Peyer's patch (tissue), 4 donors: ENCODE measurements around the gene KRT24. TPM values are rescaled to one million over a fixed set of nuclear protein-coding genes. Genes with fewer than 3 reads are reported as not detected.

Experiments used
- DNase-seq, 3 donors: peaks; one replicate each; pipeline ENCODE4 v3.0.0-alpha.2; 2017 to 2019
- H3K27ac ChIP-seq, 4 donors: fragments of 200-600 bp; sonication (generic); one replicate each; pipeline ENCODE4 v1.5.1; 2016 to 2019
- H3K27me3 ChIP-seq, 2 donors: fragments of 200-600 bp; sonication (generic); one replicate each; pipeline ENCODE4 v1.5.1; 2019
- H3K36me3 ChIP-seq, 3 donors: fragments of 200-600 bp; sonication (generic); one replicate each; pipeline ENCODE4 v1.5.1; 2016 to 2019
- H3K4me1 ChIP-seq, 4 donors: fragments of 200-600 bp; sonication (generic); one replicate each; pipeline ENCODE4 v1.5.1; 2016 to 2019
- H3K4me3 ChIP-seq, 4 donors: fragments of 200-600 bp; sonication (generic); 1 replicate in 3 of 4; 2 replicates in 1 of 4; pipeline ENCODE4 v1.5.1; 2016 to 2019; ENCODE audit warnings: mild to moderate bottlenecking in 1 of 4
- H3K9me3 ChIP-seq, 4 donors: fragments of 200-600 bp; sonication (generic); one replicate each; pipeline ENCODE4 v1.5.1; 2016 to 2019; ENCODE audit warnings: mild to moderate bottlenecking in 1 of 4
- POLR2A ChIP-seq, 2 donors: fragments of 450-650 bp; IDR thresholded peaks; one replicate each; pipeline ENCODE4 v1.5.1; 2017; ENCODE audit warnings: antibody characterized with exemption in 2 of 2, mild to moderate bottlenecking in 2 of 2, moderate library complexity in 2 of 2
- total RNA-seq, 4 donors: library from RNA; depleted of rRNA; stranded (reverse); fragments of >200 nt; gene quantifications; one replicate each; pipeline ENCODE4 v1.1.0, GENCODE V29; 2016
- TF ChIP-seq, protein P1 (sequence below), 6 experiments: fragments of 450-650 bp in 4 of 6; fragments of 200-600 bp in 2 of 6; sonication (generic) in 1 of 6; IDR thresholded peaks; one replicate each; pipeline ENCODE4 v1.5.1; 2017 to 2019; ENCODE audit warnings: antibody characterized with exemption in 6 of 6, mild to moderate bottlenecking in 3 of 6, moderate library complexity in 1 of 6

KRT24 gene
- total RNA-seq, 4 donors from 2014 or later = 1.0 to 8.3 TPM; not detected in 2

DNA sequence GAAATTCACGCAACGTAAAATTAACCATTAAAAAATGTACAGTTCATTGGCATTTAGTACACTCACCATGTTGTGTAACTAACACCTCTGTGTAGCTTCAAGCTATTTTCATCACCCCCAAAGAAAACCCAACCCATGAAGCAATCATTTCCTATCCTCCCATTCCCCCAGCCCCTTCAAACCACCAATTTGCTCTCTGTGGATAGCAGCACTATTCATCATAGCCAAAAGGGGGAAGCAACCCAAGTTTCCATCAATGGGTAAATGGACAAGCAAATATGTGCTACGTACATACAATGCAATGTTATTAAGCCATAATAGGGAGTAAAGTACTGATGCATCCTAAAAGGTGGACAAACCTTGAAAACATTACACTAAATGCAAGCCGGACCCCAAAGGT, 27.6 kb downstream of the KRT24 start:
- no peak for DNase-seq
- no peaks in the 10 kb centered on the region for H3K4me1 ChIP-seq
- no peaks in the 10 kb centered on the region for H3K27me3 ChIP-seq
- no peaks in the 10 kb centered on the region for H3K9me3 ChIP-seq
- no peak overlapping the region for H3K27ac ChIP-seq
- H3K4me3 ChIP-seq = no peak overlapping the region
- no peaks in the 10 kb centered on the region for H3K36me3 ChIP-seq
- TF ChIP-seq, protein P1, sequence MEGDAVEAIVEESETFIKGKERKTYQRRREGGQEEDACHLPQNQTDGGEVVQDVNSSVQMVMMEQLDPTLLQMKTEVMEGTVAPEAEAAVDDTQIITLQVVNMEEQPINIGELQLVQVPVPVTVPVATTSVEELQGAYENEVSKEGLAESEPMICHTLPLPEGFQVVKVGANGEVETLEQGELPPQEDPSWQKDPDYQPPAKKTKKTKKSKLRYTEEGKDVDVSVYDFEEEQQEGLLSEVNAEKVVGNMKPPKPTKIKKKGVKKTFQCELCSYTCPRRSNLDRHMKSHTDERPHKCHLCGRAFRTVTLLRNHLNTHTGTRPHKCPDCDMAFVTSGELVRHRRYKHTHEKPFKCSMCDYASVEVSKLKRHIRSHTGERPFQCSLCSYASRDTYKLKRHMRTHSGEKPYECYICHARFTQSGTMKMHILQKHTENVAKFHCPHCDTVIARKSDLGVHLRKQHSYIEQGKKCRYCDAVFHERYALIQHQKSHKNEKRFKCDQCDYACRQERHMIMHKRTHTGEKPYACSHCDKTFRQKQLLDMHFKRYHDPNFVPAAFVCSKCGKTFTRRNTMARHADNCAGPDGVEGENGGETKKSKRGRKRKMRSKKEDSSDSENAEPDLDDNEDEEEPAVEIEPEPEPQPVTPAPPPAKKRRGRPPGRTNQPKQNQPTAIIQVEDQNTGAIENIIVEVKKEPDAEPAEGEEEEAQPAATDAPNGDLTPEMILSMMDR (IDR thresholded peaks at IDR 0.05) = no peak
- no peak for TF ChIP-seq POLR2A (IDR thresholded peaks at IDR 0.05)

DNA sequence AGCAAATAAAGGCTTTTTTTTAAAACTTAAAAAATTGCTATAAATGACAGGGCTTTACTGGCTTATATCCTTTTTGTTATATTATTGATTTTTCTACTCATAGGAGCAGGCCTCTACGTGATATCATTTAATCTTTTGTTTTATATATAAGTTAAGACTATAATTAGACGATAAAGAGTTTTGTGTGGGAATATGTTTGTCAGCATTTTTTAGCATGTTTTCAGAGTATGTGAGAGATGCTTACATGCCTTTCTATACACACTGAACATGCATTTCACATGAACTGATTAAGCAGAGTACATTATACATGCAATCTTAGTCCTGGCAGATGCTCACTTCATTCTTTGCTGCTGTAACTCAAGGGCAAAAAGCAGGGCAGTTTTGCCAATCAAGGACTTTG, 30.9 kb downstream of the KRT24 start:
- Histone ChIP-seq H3K36me3 (no peaks in the 10 kb centered on the region), H3K4me1 (no peaks in the 10 kb centered on the region), H3K4me3 (no peak overlapping the region), H3K27ac (no peak overlapping the region), H3K9me3 (no peaks in the 10 kb centered on the region), H3K27me3 (no peaks in the 10 kb centered on the region)
- no peak for DNase-seq
- TF ChIP-seq, protein P1 (IDR thresholded peaks at IDR 0.05) = no peak
- no peak for TF ChIP-seq POLR2A (IDR thresholded peaks at IDR 0.05)

DNA sequence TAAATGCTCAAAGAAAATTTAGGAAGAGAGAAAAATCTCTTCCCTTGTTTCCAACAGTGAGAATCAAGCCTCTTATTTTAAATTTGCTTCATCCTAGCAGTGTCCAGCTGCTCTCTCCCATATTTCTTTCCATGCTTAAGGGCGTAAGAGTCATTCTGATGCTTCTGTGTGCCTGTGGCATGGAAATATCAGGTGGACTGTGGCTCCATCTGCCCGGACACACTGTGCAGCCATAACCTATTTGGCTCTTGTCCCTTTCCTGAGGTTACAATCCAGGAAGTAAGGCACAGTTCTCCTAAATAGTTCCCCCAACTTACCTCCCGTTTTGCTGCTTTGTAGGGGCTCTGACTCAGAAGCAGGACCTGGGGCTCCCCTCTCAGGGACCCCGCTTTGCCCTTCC, 32.3 kb downstream of the KRT24 start:
- H3K27me3 ChIP-seq = no peaks in the 10 kb centered on the region
- no peaks in the 10 kb centered on the region for H3K9me3 ChIP-seq
- H3K27ac ChIP-seq = no peak overlapping the region
- H3K4me3 ChIP-seq = no peak overlapping the region
- DNase-seq = no peak
- TF ChIP-seq POLR2A (IDR thresholded peaks at IDR 0.05) = no peak
- TF ChIP-seq, protein P1 (IDR thresholded peaks at IDR 0.05) = no peak
- H3K4me1 ChIP-seq = no peaks in the 10 kb centered on the region
- H3K36me3 ChIP-seq = no peaks in the 10 kb centered on the region

DNA sequence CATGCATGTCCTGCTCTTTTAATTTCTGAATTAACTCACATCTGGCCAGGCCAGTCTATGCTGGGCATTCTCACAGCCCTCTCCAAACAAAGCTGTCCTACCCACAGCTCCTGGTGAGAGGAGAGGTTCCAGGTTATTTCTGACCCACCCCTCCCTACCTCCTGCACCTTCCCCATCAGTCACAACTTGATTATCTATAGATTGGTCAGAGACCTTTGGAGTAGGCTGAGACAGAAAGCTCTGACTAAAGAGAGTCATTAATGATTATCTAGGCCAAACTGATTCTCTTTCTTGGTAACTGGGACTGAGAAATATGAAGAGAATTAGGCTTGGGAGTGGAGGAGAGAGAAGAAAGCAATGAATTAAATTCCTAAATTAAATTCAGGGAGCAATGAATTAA, 37.2 kb downstream of the KRT24 start:
- H3K9me3 ChIP-seq = no peaks in the 10 kb centered on the region
- no peaks in the 10 kb centered on the region for H3K36me3 ChIP-seq
- no peak overlapping the region for H3K4me3 ChIP-seq
- DNase-seq = no peak
- TF ChIP-seq POLR2A (IDR thresholded peaks at IDR 0.05) = no peak
- TF ChIP-seq, protein P1 (IDR thresholded peaks at IDR 0.05) = no peak
- H3K27ac ChIP-seq = peak overlapping the region in 2 of 4 donors; percentile 37 to 41
- H3K4me1 ChIP-seq = peaks cover 0 to 6% (median 0%) of the 10 kb centered on the region in 4 donors
- H3K27me3 ChIP-seq = no peaks in the 10 kb centered on the region

DNA sequence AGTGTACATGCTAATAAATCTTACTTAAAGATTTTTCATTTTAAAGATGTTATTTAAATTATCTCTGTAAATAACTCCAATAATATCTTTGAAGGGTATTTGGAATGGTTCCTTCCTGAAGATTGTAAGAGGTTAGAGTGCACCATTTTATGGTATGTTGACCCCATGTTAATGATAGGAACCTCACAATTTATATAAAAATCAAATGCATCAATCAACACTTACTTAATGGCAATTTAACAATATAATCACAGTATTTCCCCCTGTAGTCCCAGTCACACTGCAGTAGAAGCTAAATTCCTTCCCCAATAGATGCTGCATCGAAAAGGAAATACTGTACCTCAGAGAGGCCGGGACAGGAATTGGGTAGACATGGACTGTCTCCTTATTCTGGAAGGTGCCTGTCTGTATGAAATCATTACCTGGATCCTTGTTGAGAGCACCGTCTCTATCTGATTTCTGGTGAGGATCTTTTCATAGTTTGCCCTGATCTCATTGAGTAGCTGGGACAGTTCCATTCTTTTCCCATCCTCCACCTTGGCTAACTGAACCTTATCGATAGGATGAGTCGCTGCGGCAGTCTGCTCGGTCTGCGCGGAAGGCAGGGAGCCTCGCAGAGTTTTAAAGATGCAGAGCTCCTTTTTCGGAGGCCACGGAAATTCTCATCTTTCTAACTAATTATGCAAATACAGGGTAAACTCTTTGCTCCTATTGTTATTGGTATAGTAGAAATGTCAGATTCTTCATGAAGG, 38.8 kb downstream of the KRT24 start, which contains the start of gene KRT222:
KRT222 (minus strand) TSS at position 596 of the 752 bp plus-strand sequence; CDS start at position 518, 78 bp downstream.
- peaks cover 0 to 6% (median 0%) of the 10 kb centered on the region in 4 donors for H3K4me1 ChIP-seq
- TF ChIP-seq, protein P1 (IDR thresholded peaks at IDR 0.05) = no peak
- no peak for TF ChIP-seq POLR2A (IDR thresholded peaks at IDR 0.05)
- peak within 1 kb of the TSS in 2 of 4 donors; percentile 37 to 41 for H3K27ac ChIP-seq
- H3K27me3 ChIP-seq = no peaks in the 10 kb centered on the region
- H3K9me3 ChIP-seq = no peaks in the 10 kb centered on the region
- DNase-seq = no peak
- no peaks in the 10 kb centered on the region for H3K36me3 ChIP-seq
- peak within 1 kb of the TSS in 2 of 4 donors; percentile 11 to 39 for H3K4me3 ChIP-seq
